HepG2 (cell line): ENCODE data around the gene LY6G5B. TPM values are rescaled to one million over a fixed set of nuclear protein-coding genes. Genes with fewer than 3 reads are reported as not detected.

Source experiments
- ATAC-seq: fragments of 200-7000 bp; cut with Tn5 transposase; 3 replicates; pipeline ENCODE4 v1.9.1; 2020; ENCODE audit warnings: mild to moderate bottlenecking, moderate library complexity
- BruUV-seq: library from RNA; stranded (reverse); fragments of 400-500 nt; replicated peaks from 2 replicates; lab custom pipeline; 2021; lab: Mats Ljungman, UMichigan
- CTCF ChIA-PET: fragments of 300-600 bp; formaldehyde crosslinking; extraction: SDS; loops from one replicate; lab custom pipeline; 2021; ENCODE audit warnings: low total read pairs, inconsistent platforms, low intra/inter-chr PET ratio; lab: Yijun Ruan, JAX
- POLR2A ChIA-PET: fragments of 350-600 bp; sonication (Branson Sonifier 250); formaldehyde crosslinking; loops from one replicate; lab custom pipeline; 2020; ENCODE audit warnings: antibody characterized with exemption, inconsistent platforms; lab: Yijun Ruan, JAX
- DNase-seq: peaks from one replicate; pipeline ENCODE4 v3.0.0-alpha.2; 2015; ENCODE audit warnings: low spot score
- FAIRE-seq: peaks from 3 replicates; lab custom pipeline; 2011; peaks lifted over from hg19 to GRCh38; lab: Jason Lieb, UNC
- H2AFZ ChIP-seq: one replicate; pipeline ENCODE4 v1.6.1; 2011; ENCODE audit warnings: low read length, inconsistent platforms
- H3K27ac ChIP-seq: fragments of 300-600 bp; 3 replicates; pipeline ENCODE4 v1.8.0; 2011; ENCODE audit warnings: mixed run types, mild to moderate bottlenecking, mixed read lengths, low read length, inconsistent platforms; ENCODE audit not compliant: insufficient read depth; ENCODE audit errors: extremely low read length
- H3K27me3 ChIP-seq, 2 experiments: fragments of 200-600 bp in 1 of 2; 2 replicates in 1 of 2; 3 replicates in 1 of 2; pipeline versions ENCODE4 v1.6.0 to v1.8.0; 2011; ENCODE audit warnings: low read length in 2 of 2, mild to moderate bottlenecking in 2 of 2, moderate library complexity in 2 of 2, inconsistent platforms in 1 of 2; ENCODE audit not compliant: insufficient read depth in 2 of 2, control insufficient read depth in 1 of 2
- H3K36me3 ChIP-seq, 2 experiments: fragments of 200-600 bp in 1 of 2; replicated peaks in 1 of 2; 2 replicates in 1 of 2; 3 replicates in 1 of 2; pipeline versions ENCODE4 v1.5.1 to v1.8.0; 2011; ENCODE audit warnings: low read length in 2 of 2, inconsistent platforms in 1 of 2; ENCODE audit not compliant: insufficient read depth in 2 of 2, control insufficient read depth in 1 of 2
- H3K4me1 ChIP-seq: 2 replicates; pipeline ENCODE4 v1.5.1; 2012; ENCODE audit warnings: low read length, inconsistent platforms; ENCODE audit not compliant: insufficient read depth
- H3K4me2 ChIP-seq: 2 replicates; pipeline ENCODE4 v1.6.0; 2011; ENCODE audit warnings: low read depth, low read length, inconsistent platforms
- H3K4me3 ChIP-seq, 3 experiments: fragments of 200-600 bp in 1 of 3; sonication (generic), shearing (Covaris generic) in 1 of 3; replicated peaks in 1 of 3; 2 replicates each; pipeline ENCODE4 v1.5.1; 2011 to 2016; ENCODE audit warnings: low read length in 3 of 3, inconsistent platforms in 2 of 3, low read depth in 2 of 3, mild to moderate bottlenecking in 2 of 3, control low read depth in 1 of 3, mixed read lengths in 1 of 3; ENCODE audit not compliant: insufficient read depth in 1 of 3
- H3K79me2 ChIP-seq: one replicate; pipeline ENCODE4 v1.6.1; 2011; ENCODE audit warnings: low read length, inconsistent platforms; ENCODE audit not compliant: insufficient read depth
- H3K9ac ChIP-seq: 2 replicates; pipeline ENCODE4 v1.6.0; 2011; ENCODE audit warnings: mild to moderate bottlenecking, low read depth, low read length, inconsistent platforms; ENCODE audit not compliant: insufficient read depth
- H3K9me3 ChIP-seq: 2 replicates; pipeline ENCODE4 v1.5.1; 2012; ENCODE audit warnings: mild to moderate bottlenecking, low read length
- H4K20me1 ChIP-seq: 2 replicates; pipeline ENCODE4 v1.6.0; 2011; ENCODE audit warnings: inconsistent platforms, mild to moderate bottlenecking, low read length, moderate library complexity; ENCODE audit not compliant: insufficient read depth
- ARID5B ChIP-seq: IDR thresholded peaks from 2 replicates; pipeline ENCODE4 v1.4.0; 2020; ENCODE audit warnings: mild to moderate bottlenecking, missing genetic modification reagents
- BATF2 ChIP-seq: sonication (generic); formaldehyde crosslinking; IDR thresholded peaks from 2 replicates; pipeline ENCODE4 v1.8.0; 2022; ENCODE audit warnings: mild to moderate bottlenecking, missing genetic modification reagents, moderate library complexity
- FLYWCH1 ChIP-seq: sonication (generic); formaldehyde crosslinking; IDR thresholded peaks from 2 replicates; pipeline ENCODE4 v1.8.1; 2023; ENCODE audit warnings: mild to moderate bottlenecking, missing genetic modification reagents
- GZF1 ChIP-seq: sonication (generic); formaldehyde crosslinking; IDR thresholded peaks from 2 replicates; pipeline ENCODE4 v1.5.1; 2020; ENCODE audit warnings: mild to moderate bottlenecking, missing genetic modification reagents
- KDM3A ChIP-seq: IDR thresholded peaks from 2 replicates; pipeline ENCODE4 v1.6.1; 2018; ENCODE audit warnings: low read depth, missing compliant biosample characterization
- KLF6 ChIP-seq: IDR thresholded peaks from 2 replicates; pipeline ENCODE4 v1.8.0; 2016; ENCODE audit warnings: missing biosample characterization, missing genetic modification reagents
- MIER2 ChIP-seq: IDR thresholded peaks from 2 replicates; pipeline ENCODE4 v1.6.1; 2016; ENCODE audit warnings: missing biosample characterization, missing genetic modification reagents
- NFE2L1 ChIP-seq: sonication (generic); formaldehyde crosslinking; IDR thresholded peaks from 2 replicates; pipeline ENCODE4 v1.4.0; 2020; ENCODE audit warnings: missing genetic modification reagents, mild to moderate bottlenecking, borderline replicate concordance
- ZNF232 ChIP-seq: sonication (generic); formaldehyde crosslinking; IDR thresholded peaks from 2 replicates; pipeline ENCODE4 v1.4.0; 2020; ENCODE audit warnings: missing genetic modification reagents, borderline replicate concordance
- ZNF326 ChIP-seq: sonication (generic); formaldehyde crosslinking; IDR thresholded peaks from 2 replicates; pipeline ENCODE4 v1.4.0; 2020; ENCODE audit warnings: missing genetic modification reagents, borderline replicate concordance
- ZNF34 ChIP-seq: sonication (generic); formaldehyde crosslinking; IDR thresholded peaks from 2 replicates; pipeline ENCODE4 v1.4.0; 2020; ENCODE audit warnings: mild to moderate bottlenecking, missing genetic modification reagents, borderline replicate concordance
- ZNF430 ChIP-seq: sonication (generic); formaldehyde crosslinking; IDR thresholded peaks from 2 replicates; pipeline ENCODE4 v1.9.0; 2021; ENCODE audit warnings: mild to moderate bottlenecking, missing genetic modification reagents
- ZNF431 ChIP-seq: sonication (generic); formaldehyde crosslinking; IDR thresholded peaks from 2 replicates; pipeline ENCODE4 v1.9.0; 2022; ENCODE audit warnings: missing genetic modification reagents, low read depth, mild to moderate bottlenecking, borderline replicate concordance
- ZNF768 ChIP-seq: sonication (generic); formaldehyde crosslinking; IDR thresholded peaks from 2 replicates; pipeline ENCODE4 v1.4.0; 2020; ENCODE audit warnings: missing genetic modification reagents
- ZNF777 ChIP-seq: sonication (generic); formaldehyde crosslinking; IDR thresholded peaks from 2 replicates; pipeline ENCODE4 v1.4.0; 2020; ENCODE audit warnings: missing genetic modification reagents
- WGBS: methylation state at CpG from one replicate; pipeline ENCODE4 v1.1.6; 2017; ENCODE audit warnings: low lambda C conversion rate; 5-methylcytosine and 5-hydroxymethylcytosine counted together
- in situ Hi-C: cut with HindIII; loops from 2 replicates; pipeline ENCODE4 v1.10.0; 2017; ENCODE audit warnings: low pct_unique_long_range_greater_than_20kb; ENCODE audit not compliant: extremely low pct_ligation_motif_present
- intact Hi-C: fragments of 100-400 bp; cut with micrococcal nuclease; formaldehyde crosslinking; loops from one replicate; pipeline ENCODE4 v1.10.0; 2022; ENCODE audit not compliant: unreplicated experiment
- polyA plus RNA-seq, 8 experiments: library from polyadenylated mRNA; depleted of rRNA in 3 of 8; stranded (reverse) in 7 of 8; unstranded in 1 of 8; fragments of >200 nt; fragmentation: Illumina TruSeq in 4 of 8; extraction: Trizol in 4 of 8; gene quantifications; 2 replicates each; pipeline versions ENCODE4 v1.2.1 to v1.2.3, GENCODE V29; 2011 to 2016; ENCODE audit warnings: low read depth in 4 of 8, missing spikeins in 1 of 8, mixed read lengths in 1 of 8; ENCODE audit not compliant: insufficient read depth in 1 of 8
- total RNA-seq, 5 experiments: library from RNA; depleted of rRNA; stranded (reverse); fragments of >200 nt; fragmentation: Illumina TruSeq; extraction: Trizol; gene quantifications; 2 replicates each; pipeline ENCODE4 v1.2.3, GENCODE V29; 2016; ENCODE audit warnings: low read depth in 1 of 5
- TF ChIP-seq, protein P1 (sequence below): IDR thresholded peaks from 2 replicates; pipeline ENCODE4 v1.6.1; 2016; ENCODE audit warnings: missing compliant biosample characterization, missing genetic modification reagents, borderline replicate concordance
- TF ChIP-seq, protein P2 (sequence below): sonication (generic); formaldehyde crosslinking; IDR thresholded peaks from 2 replicates; pipeline ENCODE4 v1.4.0; 2020; ENCODE audit warnings: mild to moderate bottlenecking, missing genetic modification reagents

LY6G5B gene
- total and polyA plus RNA-seq, 2 of the 13 experiments (the other 11 are each of a cell fraction or from before 2014, with no cell fraction given): 7.8 to 15.7 TPM

DNA sequence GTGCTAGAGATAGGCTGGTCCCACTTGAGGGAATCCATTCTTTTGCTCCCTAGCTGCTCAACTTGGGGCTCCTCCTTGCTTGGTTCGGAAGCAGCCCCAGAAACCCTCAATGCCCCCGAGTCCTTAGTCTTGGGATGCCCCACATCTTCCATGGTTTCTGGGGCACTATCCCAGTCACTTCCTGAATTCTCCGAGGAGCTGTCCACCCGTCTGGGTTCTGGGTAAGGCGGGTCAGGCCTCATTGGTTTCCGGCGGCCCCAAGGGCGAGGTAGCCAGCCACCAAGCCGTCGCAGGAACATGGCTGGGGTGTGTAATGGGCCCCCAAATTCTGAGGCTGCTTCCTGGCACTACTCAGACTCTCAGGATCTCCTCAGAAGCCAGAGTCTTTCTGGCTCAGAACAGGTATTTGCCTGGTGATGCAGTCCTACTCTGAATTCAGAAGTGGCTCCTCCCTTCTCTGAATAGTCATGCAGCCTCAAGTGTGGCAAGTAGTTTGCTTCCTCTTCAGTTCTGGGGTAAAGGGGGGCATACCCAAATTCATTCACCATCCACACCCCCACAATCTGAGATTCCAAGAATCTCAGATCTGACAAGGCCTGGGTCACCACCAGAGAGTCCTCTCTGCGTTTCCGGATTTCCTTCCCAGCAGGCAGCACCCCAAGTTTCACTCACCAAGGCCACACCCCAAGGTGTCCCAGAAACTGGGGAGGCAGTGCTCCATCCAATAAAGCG, 10.0 kb upstream of the LY6G5B start:
- ATAC-seq (peak; percentile 1; the same call in 1 of the 3 replicates), FAIRE-seq (peak; percentile 23), DNase-seq (no peak)
- Histone ChIP-seq H3K27me3 (no peaks in the 10 kb centered on the region; a peak in 2 of 5 replicates), H3K79me2 (peaks cover 70% of the 10 kb centered on the region), H3K36me3 (peaks cover 10 to 20% of the 10 kb centered on the region in 2 experiments), H4K20me1 (peaks cover 19% of the 10 kb centered on the region; the same call in 1 of the 2 replicates), H3K4me2 (peak overlapping the region; percentile 100), H3K9ac (peak overlapping the region; percentile 72), H3K27ac (peak overlapping the region; percentile 73), H2AFZ (no peak overlapping the region), H3K4me3 (peak overlapping the region; percentile 56 to 78 (median 68)), H3K4me1 (peaks cover 94% of the 10 kb centered on the region), H3K9me3 (no peaks in the 10 kb centered on the region)
- intact Hi-C loops: loop anchor here (1.0 to 10.0 kb wide), 2 partner anchors 8 to 115 kb away; partner anchors contain the start of genes ATP6V1G2, BAG6, DDX39B and NFKBIL1
- POLR2A ChIA-PET: interaction anchor here (0.6 to 7.4 kb wide), 23 partner anchors 6 to 286 kb away, joined by 3 to 438 read pairs (median 5); partner anchors contain the start of genes AIF1, APOM, BAG6 and CFB
- CTCF ChIA-PET: no interaction called here
- 15% methylated on average over 7 of the region's 13 CpGs for WGBS
- in situ Hi-C loops: no loop called here
- no TSS peak for BruUV-seq
- TF ChIP-seq GZF1: 0 out of 2 replicates have a peak, but pooled peaks have one; percentile 2
- TF ChIP-seq ZNF777 (CRISPR knock-in tag): no peak
- TF ChIP-seq ZNF232: 0 out of 2 replicates have a peak, but pooled peaks have one; percentile 33
- no peak for TF ChIP-seq NFE2L1
- TF ChIP-seq KDM3A (CRISPR knock-in tag): no peak
- TF ChIP-seq ZNF326 (CRISPR knock-in tag): 0 out of 2 replicates have a peak, but pooled peaks have one; percentile 37
- peak; percentile 91 for TF ChIP-seq MIER2 (CRISPR knock-in tag)
- no peak for TF ChIP-seq FLYWCH1
- 0 out of 2 replicates have a peak, but pooled peaks have one; percentile 53 for TF ChIP-seq BATF2 (CRISPR knock-in tag)
- TF ChIP-seq, protein P1, sequence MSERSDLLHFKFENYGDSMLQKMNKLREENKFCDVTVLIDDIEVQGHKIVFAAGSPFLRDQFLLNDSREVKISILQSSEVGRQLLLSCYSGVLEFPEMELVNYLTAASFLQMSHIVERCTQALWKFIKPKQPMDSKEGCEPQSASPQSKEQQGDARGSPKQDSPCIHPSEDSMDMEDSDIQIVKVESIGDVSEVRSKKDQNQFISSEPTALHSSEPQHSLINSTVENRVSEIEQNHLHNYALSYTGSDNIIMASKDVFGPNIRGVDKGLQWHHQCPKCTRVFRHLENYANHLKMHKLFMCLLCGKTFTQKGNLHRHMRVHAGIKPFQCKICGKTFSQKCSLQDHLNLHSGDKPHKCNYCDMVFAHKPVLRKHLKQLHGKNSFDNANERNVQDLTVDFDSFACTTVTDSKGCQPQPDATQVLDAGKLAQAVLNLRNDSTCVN: peak; percentile 20; the same call in 1 of the 2 replicates
- TF ChIP-seq ZNF768 (CRISPR knock-in tag): no peak
- TF ChIP-seq KLF6 (CRISPR knock-in tag): no peak; the same call in 1 of the 2 replicates
- TF ChIP-seq ZNF431 (CRISPR knock-in tag): 0 out of 2 replicates have a peak, but pooled peaks have one; percentile 3
- 0 out of 2 replicates have a peak, but pooled peaks have one; percentile 8 for TF ChIP-seq ZNF430 (CRISPR knock-in tag)
- TF ChIP-seq, protein P2, sequence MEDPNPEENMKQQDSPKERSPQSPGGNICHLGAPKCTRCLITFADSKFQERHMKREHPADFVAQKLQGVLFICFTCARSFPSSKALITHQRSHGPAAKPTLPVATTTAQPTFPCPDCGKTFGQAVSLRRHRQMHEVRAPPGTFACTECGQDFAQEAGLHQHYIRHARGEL (CRISPR knock-in tag): peak; percentile 26; the same call in 1 of the 2 replicates
- TF ChIP-seq ARID5B: no peak
- TF ChIP-seq ZNF34 (CRISPR knock-in tag): peak; percentile 57; the same call in 1 of the 2 replicates
